DND-41 (cell line): ENCODE results near the gene HTRA3.

ENCODE experiments used
- ATAC-seq: fragments of 200-7000 bp; cut with Tn5 transposase; 3 replicates; pipeline ENCODE4 v1.9.1; 2021; ENCODE audit warnings: low read depth; ENCODE audit not compliant: insufficient read depth
- DNase-seq: peaks from one replicate; pipeline ENCODE4 v3.0.0-alpha.2; 2020
- H2AFZ ChIP-seq: 2 replicates; pipeline ENCODE4 v1.6.0; 2012; ENCODE audit warnings: low read depth, low read length
- H3K27ac ChIP-seq: 2 replicates; pipeline ENCODE4 v1.5.1; 2012; ENCODE audit warnings: low read length, inconsistent platforms
- H3K27me3 ChIP-seq: fragments of 200-600 bp; sonication (generic); 2 replicates; pipeline ENCODE4 v1.6.0; 2012; ENCODE audit warnings: low read length, mild to moderate bottlenecking, inconsistent platforms; ENCODE audit not compliant: insufficient read depth, poor library complexity
- H3K36me3 ChIP-seq: 2 replicates; pipeline ENCODE4 v1.5.1; 2012; ENCODE audit warnings: low read length, inconsistent platforms; ENCODE audit not compliant: insufficient read depth
- H3K4me1 ChIP-seq: 2 replicates; pipeline ENCODE4 v1.5.1; 2012; ENCODE audit warnings: mild to moderate bottlenecking, low read length; ENCODE audit not compliant: insufficient read depth
- H3K4me2 ChIP-seq: 2 replicates; pipeline ENCODE4 v1.6.0; 2012; ENCODE audit warnings: mild to moderate bottlenecking, moderate library complexity, low read length, inconsistent platforms; ENCODE audit not compliant: insufficient read depth
- H3K4me3 ChIP-seq, 2 experiments: fragments of 200-600 bp in 1 of 2; shearing (Covaris generic) in 1 of 2; 2 replicates each; pipeline ENCODE4 v1.5.1; 2012 to 2016; ENCODE audit warnings: inconsistent platforms in 2 of 2, low read length in 2 of 2, mild to moderate bottlenecking in 2 of 2, low read depth in 1 of 2, moderate library complexity in 1 of 2
- H3K79me2 ChIP-seq: 2 replicates; pipeline ENCODE4 v1.6.0; 2012; ENCODE audit warnings: low read length, inconsistent platforms; ENCODE audit not compliant: insufficient read depth
- H3K9ac ChIP-seq: 2 replicates; pipeline ENCODE4 v1.6.0; 2012; ENCODE audit warnings: low read depth, mild to moderate bottlenecking, inconsistent platforms, low read length, moderate library complexity
- H3K9me3 ChIP-seq: 2 replicates; pipeline ENCODE4 v1.5.1; 2012; ENCODE audit warnings: low read length, moderate library complexity, mild to moderate bottlenecking, inconsistent platforms; ENCODE audit not compliant: insufficient read depth, severe bottlenecking
- H4K20me1 ChIP-seq: 2 replicates; pipeline ENCODE4 v1.6.0; 2012; ENCODE audit warnings: low read length; ENCODE audit not compliant: insufficient read depth
- CTCF ChIP-seq: IDR thresholded peaks from 2 replicates; pipeline ENCODE4 v1.5.1; 2012; ENCODE audit warnings: borderline replicate concordance, low read length, moderate library complexity, mild to moderate bottlenecking; ENCODE audit not compliant: poor library complexity, severe bottlenecking; ENCODE audit errors: extremely low read depth
- EZH2 ChIP-seq: IDR thresholded peaks from 3 replicates; pipeline ENCODE4 v1.6.1; 2012; ENCODE audit warnings: borderline replicate concordance, low read depth, mild to moderate bottlenecking, moderate library complexity, low read length, inconsistent platforms; ENCODE audit not compliant: severe bottlenecking

The HTRA3 gene

GRCh38 chr4:8305851-8306471, 36.4 kb downstream of the HTRA3 start:
- no peak for DNase-seq
- H3K36me3 ChIP-seq: no peaks in the 10 kb centered on the region

GRCh38 chr4:8306511-8307021, 37.0 kb downstream of the HTRA3 start:
- DNase-seq (no peak), ATAC-seq (no peak)
- no peak overlapping the region for H2AFZ ChIP-seq
- H3K4me2 ChIP-seq: no peak overlapping the region
- no peak for TF ChIP-seq CTCF
- no peak for TF ChIP-seq EZH2
- H3K27me3 ChIP-seq: no peaks in the 10 kb centered on the region
- H3K36me3 ChIP-seq: no peaks in the 10 kb centered on the region
- H3K4me1 ChIP-seq: no peaks in the 10 kb centered on the region
- no peaks in the 10 kb centered on the region for H3K79me2 ChIP-seq
- no peak overlapping the region for H3K27ac ChIP-seq
- H4K20me1 ChIP-seq: 0 out of 2 replicates have a peak, but pooled peaks cover 3% of the 10 kb centered on the region
- H3K4me3 ChIP-seq: no peak overlapping the region
- no peak overlapping the region for H3K9ac ChIP-seq
- no peaks in the 10 kb centered on the region for H3K9me3 ChIP-seq

More at GRCh38 chr4:8305851-8306471, 36.4 kb downstream of the HTRA3 start:
- no peak overlapping the region for H3K4me3 ChIP-seq
- H3K9me3 ChIP-seq: no peaks in the 10 kb centered on the region
- H3K9ac ChIP-seq: no peak overlapping the region
- H3K4me2 ChIP-seq: no peak overlapping the region
- H4K20me1 ChIP-seq: 0 out of 2 replicates have a peak, but pooled peaks cover 3% of the 10 kb centered on the region
- TF ChIP-seq EZH2: no peak
- TF ChIP-seq CTCF: no peak
- H2AFZ ChIP-seq: no peak overlapping the region
- H3K79me2 ChIP-seq: no peaks in the 10 kb centered on the region
- no peaks in the 10 kb centered on the region for H3K4me1 ChIP-seq
- no peaks in the 10 kb centered on the region for H3K27me3 ChIP-seq
- H3K27ac ChIP-seq: no peak overlapping the region
- ATAC-seq: no peak

- Histone ChIP-seq H3K9ac (no peak overlapping the region), H3K4me2 (no peak overlapping the region), H3K4me3 (no peak overlapping the region), H3K36me3 (no peaks in the 10 kb centered on the region), H4K20me1 (0 out of 2 replicates have a peak, but pooled peaks cover 3% of the 10 kb centered on the region), H3K4me1 (no peaks in the 10 kb centered on the region), H2AFZ (no peak overlapping the region), H3K79me2 (no peaks in the 10 kb centered on the region), H3K9me3 (no peaks in the 10 kb centered on the region), H3K27me3 (no peaks in the 10 kb centered on the region), H3K27ac (no peak overlapping the region)
- no peak for ATAC-seq
- no peak for DNase-seq
- TF ChIP-seq EZH2 (no peak), CTCF (no peak)
These were observed 37.6 kb downstream of the HTRA3 start for GRCh38 chr4:8307121-8307520.
